OCI-LY3 (cell line): ENCODE measurements around the gene YWHAB.

Experiments
- CTCF ChIP-seq: fragments of 200-600, 300-600 bp; sonication (generic); IDR thresholded peaks from 2 replicates; pipeline ENCODE4 v1.5.1; 2014; ENCODE audit warnings: antibody characterized with exemption, low read length, low read depth
- EZH2phosphoT487 ChIP-seq: fragments of 200-600 bp; shearing (Covaris generic); IDR thresholded peaks from 2 replicates; pipeline ENCODE4 v1.6.1; 2018; ENCODE audit warnings: antibody characterized with exemption, mixed run types, low read depth

- TF ChIP-seq EZH2phosphoT487 (no peak), CTCF (no peak)
Observed at GRCh38 chr20:44930517-44931168, 45.1 kb downstream of the YWHAB start.
